Mesodermal cell (in vitro differentiated cells): Measurements from ENCODE around the gene SRP68.
"Not testable (repeated sequence)": the region's sequence is repeated elsewhere in the genome, so short reads cannot be mapped to it uniquely, and the experiment has no call there.

Source experiments
- H3K27ac ChIP-seq: 2 replicates; pipeline ENCODE4 v1.7.0; 2013; ENCODE audit warnings: mild to moderate bottlenecking, low read depth, low read length, moderate library complexity; ENCODE audit not compliant: severe bottlenecking
- H3K36me3 ChIP-seq: 2 replicates; pipeline ENCODE4 v1.7.1; 2013; ENCODE audit warnings: mild to moderate bottlenecking, low read length, moderate library complexity; ENCODE audit not compliant: control insufficient read depth, insufficient read depth
- H3K4me1 ChIP-seq: one replicate; pipeline ENCODE4 v1.7.1; 2013; ENCODE audit warnings: mild to moderate bottlenecking, low read length; ENCODE audit not compliant: insufficient read depth, control insufficient read depth, poor library complexity, severe bottlenecking
- H3K4me3 ChIP-seq: 2 replicates; pipeline ENCODE4 v1.7.0; 2013; ENCODE audit warnings: low read length, control low read depth, mild to moderate bottlenecking; ENCODE audit not compliant: insufficient read depth, poor library complexity, severe bottlenecking; ENCODE audit errors: extremely low read depth
- H3K9me3 ChIP-seq: 2 replicates; pipeline ENCODE4 v1.7.1; 2013; ENCODE audit warnings: mild to moderate bottlenecking, low read length, moderate library complexity; ENCODE audit not compliant: control insufficient read depth
- WGBS, 2 experiments: methylation state at CpG; one replicate each; pipeline ENCODE4 v1.1.5; 2013; ENCODE audit warnings: missing lambda C conversion rate in 2 of 2; ENCODE audit not compliant: insufficient coverage in 2 of 2; 5-methylcytosine and 5-hydroxymethylcytosine counted together

The SRP68 gene

GRCh38 chr17:76080768-76081287 lies 8.5 kb upstream of the SRP68 start:
- WGBS, 2 experiments, result 48 to 58% methylated on average over 4 to 5 of the region's 6 CpGs

GRCh38 chr17:76079956-76080767 lies 7.8 kb upstream of the SRP68 start:
- peaks cover 27% of the 10 kb centered on the region for H3K36me3 ChIP-seq

More at GRCh38 chr17:76080768-76081287, 8.5 kb upstream of the SRP68 start:
- H3K9me3 ChIP-seq, result no peaks in the 10 kb centered on the region
- H3K4me3 ChIP-seq, result no peak overlapping the region
- peaks cover 14% of the 10 kb centered on the region for H3K4me1 ChIP-seq
- no peak overlapping the region for H3K27ac ChIP-seq
- H3K36me3 ChIP-seq, result peaks cover 33% of the 10 kb centered on the region

GRCh38 chr17:76079535-76079955 lies 7.2 kb upstream of the SRP68 start:
- no peak overlapping the region for H3K27ac ChIP-seq

More at GRCh38 chr17:76079956-76080767, 7.8 kb upstream of the SRP68 start:
- WGBS, 2 experiments, result 11 to 20% methylated on average over 8 to 18 of the region's 23 CpGs
- H3K4me1 ChIP-seq, result peaks cover 18% of the 10 kb centered on the region
- no peak overlapping the region for H3K27ac ChIP-seq
- H3K9me3 ChIP-seq, result no peaks in the 10 kb centered on the region
- no peak overlapping the region for H3K4me3 ChIP-seq

GRCh38 chr17:76078860-76079534 lies 6.7 kb upstream of the SRP68 start, which contains the start of gene ZACN:
ZACN (plus strand) TSS chr17:76079182; CDS start chr17:76079265, 83 bp downstream.
- Histone ChIP-seq H3K4me1 (peaks cover 18% of the 10 kb centered on the region), H3K4me3 (no peak within 1 kb of the TSS), H3K9me3 (no peaks in the 10 kb centered on the region), H3K27ac (no peak within 1 kb of the TSS), H3K36me3 (peaks cover 15% of the 10 kb centered on the region)
- 81 to 85% methylated on average over 16 of the region's 17 CpGs for WGBS, 2 experiments

More at GRCh38 chr17:76079535-76079955, 7.2 kb upstream of the SRP68 start:
- Histone ChIP-seq H3K4me1 (peaks cover 18% of the 10 kb centered on the region), H3K4me3 (no peak overlapping the region), H3K36me3 (peaks cover 21% of the 10 kb centered on the region), H3K9me3 (no peaks in the 10 kb centered on the region)
- WGBS, 2 experiments, result 44 to 58% methylated on average over 2 to 6 of the region's 9 CpGs

GRCh38 chr17:76078370-76078769 lies 6.1 kb upstream of the SRP68 start:
- not testable (repeated sequence) for H3K36me3 ChIP-seq, H3K4me3 ChIP-seq, H3K9me3 ChIP-seq, H3K27ac ChIP-seq
- WGBS, 2 experiments, result 90 to 95% methylated on average over 5 of the region's 5 CpGs
- H3K4me1 ChIP-seq, result peaks cover 18% of the 10 kb centered on the region

- 45 to 49% methylated on average over 5 to 9 of the region's 12 CpGs for WGBS, 2 experiments
- H3K27ac ChIP-seq, result no peak overlapping the region
- H3K4me1 ChIP-seq, result peaks cover 18% of the 10 kb centered on the region
- no peaks in the 10 kb centered on the region for H3K9me3 ChIP-seq
- no peak overlapping the region for H3K4me3 ChIP-seq
- H3K36me3 ChIP-seq, result peaks cover 2% of the 10 kb centered on the region
These were observed 5.3 kb upstream of the SRP68 start for GRCh38 chr17:76077584-76078110.

- no peak overlapping the region for H3K27ac ChIP-seq
- H3K36me3 ChIP-seq, result no peaks in the 10 kb centered on the region
- WGBS, 2 experiments, result 9 to 11% methylated on average over 67 to 72 of the region's 82 CpGs
- peaks cover 18% of the 10 kb centered on the region for H3K4me1 ChIP-seq
- no peaks in the 10 kb centered on the region for H3K9me3 ChIP-seq
- no peak overlapping the region for H3K4me3 ChIP-seq
These were observed 4.7 kb upstream of the SRP68 start for GRCh38 chr17:76076765-76077583.

- H3K4me3 ChIP-seq, result no peak overlapping the region
- WGBS, 2 experiments, result 5 to 7% methylated on average over 40 to 41 of the region's 41 CpGs
- no peaks in the 10 kb centered on the region for H3K9me3 ChIP-seq
- H3K4me1 ChIP-seq, result peaks cover 18% of the 10 kb centered on the region
- H3K36me3 ChIP-seq, result no peaks in the 10 kb centered on the region
- H3K27ac ChIP-seq, result no peak overlapping the region
These were observed 3.9 kb upstream of the SRP68 start for GRCh38 chr17:76076146-76076764.

GRCh38 chr17:76075364-76076145 lies 3.2 kb upstream of the SRP68 start:
- WGBS, 2 experiments, result 2 to 3% methylated on average over 34 to 38 of the region's 48 CpGs
- Histone ChIP-seq H3K27ac (no peak overlapping the region), H3K9me3 (no peaks in the 10 kb centered on the region), H3K4me3 (no peak overlapping the region), H3K36me3 (no peaks in the 10 kb centered on the region), H3K4me1 (peaks cover 17% of the 10 kb centered on the region)
